ENCODE results near the gene ADGRE2.
A peak's percentile ranks its signal among the peaks of the same experiment; 100 is the strongest.

The ADGRE2 gene

DNA sequence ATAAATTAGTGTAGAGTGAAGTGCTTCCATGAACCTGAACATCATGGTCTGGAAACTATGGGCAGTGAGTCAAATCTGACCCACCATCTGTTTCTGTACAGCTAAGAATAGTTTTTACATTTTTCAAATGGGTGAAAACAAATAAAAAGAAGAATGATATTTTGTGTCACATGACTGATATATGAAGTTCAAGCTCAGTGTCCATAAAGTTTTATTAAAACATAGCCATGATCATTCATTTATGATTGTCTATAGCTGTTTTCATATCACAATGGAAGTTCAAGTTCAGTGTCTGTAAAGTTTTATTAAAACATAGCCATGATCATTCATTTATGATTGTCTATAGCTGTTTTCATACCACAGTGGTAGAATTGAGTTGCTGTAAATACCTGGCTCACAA is 45.9 kb downstream of the ADGRE2 start:
- DNase-seq = no peak

DNA sequence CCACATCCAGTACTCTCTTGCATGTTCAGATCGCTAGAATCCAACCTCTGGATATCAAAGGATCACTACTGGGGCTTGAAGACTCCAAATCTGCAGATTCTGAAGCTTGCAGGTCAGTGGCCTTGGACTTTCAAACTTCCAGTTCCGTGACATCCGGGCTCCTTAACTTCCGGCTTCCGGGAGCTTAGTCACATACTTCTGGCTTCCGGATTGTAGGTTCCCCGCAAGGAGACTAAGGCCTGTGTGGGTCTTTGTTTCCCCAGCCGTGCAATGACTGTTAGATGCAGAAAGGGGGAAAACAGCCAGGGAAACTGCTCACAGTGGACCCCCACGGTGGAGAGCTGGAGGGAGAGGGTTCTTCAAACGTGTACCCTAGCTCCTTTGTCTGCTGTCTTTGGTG is 47.2 kb downstream of the ADGRE2 start:
- no peak for DNase-seq

DNA sequence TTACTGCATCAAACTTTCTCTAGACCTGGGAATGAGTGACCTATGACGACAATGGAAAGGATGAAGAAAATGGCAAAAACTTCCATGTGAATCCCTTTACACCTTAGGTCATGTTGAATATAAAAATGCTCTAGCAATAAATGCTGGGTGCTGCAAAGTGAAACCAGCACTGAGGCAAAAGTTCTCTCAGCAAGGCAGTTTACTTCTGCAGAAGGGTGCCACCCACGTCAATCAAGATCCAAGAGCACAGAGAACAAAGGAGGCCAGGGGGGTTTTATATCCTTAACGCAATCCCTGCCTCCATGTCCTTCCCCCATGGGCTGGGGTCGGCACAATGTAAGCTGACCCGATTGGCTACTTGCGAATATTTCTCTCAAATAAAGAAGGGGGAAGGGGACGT is 49.8 kb downstream of the ADGRE2 start:
- DNase-seq = no peak

DNA sequence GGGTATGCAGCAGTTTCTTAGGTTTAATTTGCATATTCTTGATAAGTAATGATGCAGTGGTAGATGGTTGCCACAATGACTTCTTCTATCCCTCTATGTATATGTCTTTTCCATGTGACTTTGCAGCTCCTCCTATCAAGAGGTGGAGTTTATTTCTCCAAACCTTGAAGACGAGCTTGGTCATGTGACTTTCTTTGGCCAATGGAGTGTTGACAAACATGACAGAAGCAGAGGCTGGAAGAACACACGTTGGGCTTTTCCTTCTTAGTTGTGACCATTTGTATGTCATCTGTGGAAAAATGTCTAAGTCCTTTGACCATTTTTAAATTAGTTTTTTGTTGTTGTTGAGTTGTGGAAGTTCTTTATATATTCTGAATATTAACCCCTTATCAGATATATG is 56.2 kb downstream of the ADGRE2 start:
- no peak for DNase-seq

DNA sequence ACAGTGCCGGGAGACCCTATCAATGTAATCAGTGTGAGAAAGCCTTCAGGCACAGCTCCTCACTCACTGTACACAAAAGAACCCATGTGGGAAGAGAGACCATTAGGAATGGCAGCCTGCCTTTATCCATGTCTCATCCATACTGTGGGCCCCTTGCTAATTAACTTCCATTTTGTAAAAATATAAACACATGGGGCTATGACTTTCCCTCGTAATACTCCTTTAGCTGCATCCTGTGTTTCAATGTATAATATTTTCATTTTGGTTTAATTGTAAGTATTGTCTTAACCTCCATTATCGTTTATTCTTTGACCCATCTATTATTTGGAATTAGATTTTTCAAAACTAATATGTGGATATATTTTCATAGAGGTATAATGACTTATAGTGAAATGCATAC is 59.2 kb downstream of the ADGRE2 start:
- DNase-seq = no peak

DNA sequence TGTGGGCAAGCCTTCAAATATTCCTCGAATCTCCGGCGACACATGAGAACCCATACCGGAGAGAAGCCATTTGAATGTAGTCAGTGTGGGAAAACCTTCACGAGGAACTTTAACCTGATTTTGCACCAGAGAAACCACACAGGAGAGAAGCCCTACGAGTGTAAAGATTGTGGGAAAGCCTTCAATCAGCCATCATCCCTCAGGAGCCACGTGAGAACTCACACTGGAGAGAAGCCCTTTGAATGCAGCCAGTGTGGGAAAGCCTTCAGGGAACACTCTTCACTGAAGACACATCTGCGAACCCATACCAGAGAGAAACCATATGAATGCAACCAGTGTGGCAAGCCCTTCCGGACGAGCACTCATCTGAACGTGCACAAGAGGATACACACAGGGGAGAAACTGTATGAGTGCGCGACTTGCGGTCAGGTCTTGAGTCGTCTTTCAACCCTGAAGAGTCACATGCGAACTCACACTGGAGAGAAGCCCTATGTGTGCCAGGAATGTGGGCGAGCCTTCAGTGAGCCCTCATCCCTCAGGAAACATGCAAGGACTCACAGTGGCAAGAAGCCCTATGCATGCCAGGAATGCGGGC is 59.7 kb downstream of the ADGRE2 start:
- no peak for DNase-seq

DNA sequence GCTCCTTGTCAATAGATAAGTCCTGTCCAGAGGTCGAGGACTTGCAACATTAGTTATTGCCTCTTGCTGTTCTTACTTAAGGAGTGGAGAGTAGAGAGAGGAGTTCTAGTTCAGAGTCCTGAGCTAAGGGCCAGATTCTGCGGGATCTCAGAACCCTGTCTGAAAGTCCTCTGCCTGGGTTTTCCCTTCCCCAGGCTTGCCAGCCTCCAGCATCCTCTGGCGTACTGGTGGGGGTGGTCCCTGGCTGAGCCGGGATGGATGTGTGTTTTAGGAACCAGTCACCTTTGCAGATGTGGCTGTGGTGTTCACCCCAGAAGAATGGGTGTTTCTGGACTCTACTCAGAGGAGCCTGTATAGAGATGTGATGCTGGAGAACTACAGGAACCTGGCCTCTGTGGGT is 62.5 kb downstream of the ADGRE2 start:
- DNase-seq = no peak

DNA sequence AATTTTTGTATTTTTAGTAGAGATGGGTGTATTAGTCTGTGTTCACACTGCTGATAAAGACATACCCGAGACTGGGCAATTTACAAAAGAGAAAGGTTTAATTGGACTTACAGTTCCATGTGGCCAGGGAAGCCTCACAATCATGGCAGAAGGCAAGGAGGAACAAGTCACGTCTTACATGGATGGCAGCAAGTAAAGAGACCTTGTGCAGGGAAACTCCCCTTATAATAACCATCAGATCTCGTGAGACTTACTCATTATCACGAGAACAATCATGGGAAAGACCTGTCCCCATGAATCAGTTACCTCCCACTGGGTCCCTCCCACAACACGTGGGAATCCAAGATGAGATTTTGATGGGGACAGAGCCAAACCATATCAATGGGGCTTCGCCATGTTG is 73.9 kb downstream of the ADGRE2 start:
- DNase-seq = no peak

DNA sequence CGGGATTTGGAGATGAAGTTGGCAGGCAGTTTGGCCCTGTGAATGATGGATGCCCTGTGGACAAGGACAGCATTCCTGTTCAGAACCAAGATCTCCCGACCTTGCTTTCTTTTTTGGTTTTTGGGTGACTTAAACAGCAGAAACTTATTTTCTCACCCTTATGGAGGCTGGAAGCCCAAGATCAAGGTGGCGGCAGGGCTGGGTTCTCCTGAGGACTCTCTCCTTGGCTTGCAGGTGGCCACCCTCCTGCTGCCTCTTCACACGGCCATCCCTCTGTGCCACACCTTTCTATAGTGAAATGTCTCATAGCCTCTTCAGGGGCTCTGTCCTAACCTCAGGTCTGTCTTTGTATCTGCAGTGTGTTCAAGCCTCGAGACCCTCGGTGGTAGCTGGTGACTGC is 74.5 kb downstream of the ADGRE2 start:
- DNase-seq = no peak

DNA sequence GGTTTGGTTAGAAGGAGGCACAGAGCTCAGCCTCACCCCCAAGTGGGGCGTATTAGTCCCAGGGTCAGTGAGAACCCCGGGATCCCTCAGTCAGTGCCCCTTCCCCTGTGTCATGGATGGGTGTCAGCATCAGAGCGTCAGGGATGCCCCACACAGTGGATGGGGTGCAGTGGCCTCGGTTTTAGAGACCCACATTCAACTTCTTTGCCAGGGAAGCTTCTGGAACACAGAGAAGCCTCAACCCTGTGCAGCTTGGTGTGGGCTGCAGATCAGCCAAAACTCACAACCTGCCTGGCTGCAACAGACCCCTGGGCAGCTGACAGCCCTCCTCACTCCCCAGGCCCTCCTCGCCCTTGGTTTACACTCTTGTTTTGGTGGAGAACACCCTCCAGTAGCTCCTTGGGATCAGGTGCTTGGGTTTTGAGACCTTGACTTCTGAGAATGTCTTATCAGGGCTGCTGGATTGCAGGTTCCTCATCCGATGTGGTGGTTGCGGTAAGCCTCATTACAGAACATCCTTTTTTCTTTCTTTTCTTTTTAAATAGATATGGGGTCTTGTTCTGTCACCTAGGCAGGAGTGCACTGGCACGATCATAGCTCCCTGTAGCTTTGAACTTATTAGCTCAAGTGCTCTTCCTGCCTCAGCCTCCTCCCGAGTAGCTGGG is 77.5 kb downstream of the ADGRE2 start:
- DNase-seq = no peak

DNA sequence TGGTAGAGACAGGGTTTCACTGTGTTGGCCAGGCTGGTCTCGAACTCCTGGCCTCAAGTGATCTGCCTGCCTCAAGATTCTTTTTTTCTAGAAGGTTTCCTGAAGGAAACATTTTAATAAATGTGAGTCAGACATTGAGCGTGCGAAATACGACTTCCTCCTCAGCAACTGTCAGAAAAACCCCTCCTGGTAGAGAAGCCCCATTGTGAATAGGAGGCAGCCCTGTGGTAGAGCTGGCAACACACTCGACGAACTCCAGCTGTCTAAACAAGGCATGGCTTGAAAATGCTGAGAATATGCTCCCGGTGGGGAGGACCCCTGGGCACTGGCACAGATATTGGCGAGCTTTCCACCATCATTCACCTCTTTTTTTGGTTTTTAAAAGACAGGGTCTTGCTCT is 78.7 kb downstream of the ADGRE2 start:
- no peak for DNase-seq

DNA sequence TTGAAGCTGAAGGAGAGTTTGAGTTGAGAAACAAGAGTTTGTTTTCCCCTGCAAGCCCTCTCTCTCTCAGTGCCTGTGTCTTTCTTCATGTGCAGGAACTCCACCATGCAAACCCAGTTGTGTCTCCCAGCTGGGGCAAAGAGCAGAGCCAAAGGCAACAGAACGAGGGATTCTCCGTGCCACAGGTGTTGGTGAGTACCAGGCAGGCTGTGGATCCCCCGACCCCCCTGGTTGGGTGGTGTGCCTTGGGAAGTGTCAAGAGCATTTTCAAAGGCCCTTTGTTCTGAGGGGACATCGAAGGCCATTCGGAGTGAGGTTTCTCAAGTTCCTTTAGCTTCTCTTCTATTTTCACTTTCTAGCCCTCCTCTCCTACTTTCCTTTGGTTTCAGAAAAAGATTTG is 82.9 kb downstream of the ADGRE2 start:
- no peak for DNase-seq

DNA sequence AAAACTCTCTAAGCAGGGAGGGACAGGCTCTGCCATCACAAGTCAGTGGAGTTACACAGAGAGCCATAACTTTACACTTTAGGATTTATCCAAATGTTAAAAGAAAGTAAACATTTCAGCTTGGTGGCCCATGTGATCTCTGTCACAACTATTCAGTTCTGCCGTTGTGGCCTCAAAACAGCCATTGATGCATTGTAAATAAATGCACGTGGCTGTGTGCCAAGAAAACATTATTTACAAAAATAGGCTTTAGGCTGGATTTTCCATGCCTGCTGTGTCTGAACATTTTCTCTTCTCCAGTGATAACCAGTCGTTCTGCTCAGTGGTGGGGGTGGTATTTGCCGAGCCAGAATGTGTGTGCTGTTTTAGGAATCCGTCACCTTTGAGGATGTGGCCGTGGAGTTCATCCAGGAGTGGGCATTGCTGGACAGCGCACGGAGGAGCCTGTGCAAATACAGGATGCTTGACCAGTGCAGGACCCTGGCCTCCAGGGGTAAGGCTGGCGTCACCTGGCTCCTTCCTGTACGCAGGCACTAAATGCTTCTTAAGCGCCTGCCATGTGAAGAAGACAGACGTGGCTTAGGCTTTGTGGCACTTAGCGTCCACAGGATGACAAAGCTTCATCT is 83.6 kb downstream of the ADGRE2 start:
- no peak for DNase-seq

DNA sequence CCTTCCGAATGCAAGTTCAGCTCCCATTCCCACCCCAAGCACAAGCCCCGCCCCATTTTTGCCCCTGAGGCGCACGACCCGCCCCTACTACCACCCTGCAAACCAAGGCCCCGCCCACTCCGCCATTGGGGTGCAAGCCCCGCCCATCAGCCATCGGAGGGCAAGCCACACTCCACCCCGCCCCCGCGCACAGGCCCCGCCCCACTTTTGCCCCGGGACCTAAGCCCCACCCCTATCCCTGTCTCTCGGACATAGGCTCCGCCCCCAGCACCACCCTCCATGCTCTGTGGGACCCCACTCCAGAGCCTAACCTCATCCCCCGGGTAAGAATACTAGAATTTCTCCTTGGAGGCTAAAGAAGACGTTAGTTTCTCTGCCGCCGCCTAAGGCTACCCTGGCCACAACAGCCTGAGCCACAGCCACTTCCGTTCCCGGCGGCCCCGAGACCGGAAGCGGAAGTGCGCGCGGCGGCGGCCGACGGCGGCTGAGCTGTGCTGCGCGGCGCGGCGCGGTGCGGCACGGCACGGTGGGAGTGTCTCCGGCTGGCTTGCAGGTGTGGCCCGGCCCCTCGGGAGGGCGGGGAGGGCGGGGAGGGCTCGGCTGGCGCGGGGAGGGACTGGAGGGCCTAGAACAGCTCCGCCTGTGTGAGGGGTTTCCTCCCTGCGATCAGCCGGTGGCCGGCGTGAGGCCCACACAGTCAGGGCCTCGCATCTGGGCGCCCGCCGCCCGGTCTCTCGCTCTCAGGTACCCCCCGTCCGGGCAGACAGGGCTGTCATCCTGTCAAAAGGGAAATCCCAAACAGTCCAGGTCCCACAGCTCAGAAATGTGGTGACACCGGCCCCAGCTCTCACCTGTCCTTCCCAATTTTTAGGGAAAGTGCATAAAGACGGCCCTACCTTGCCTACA is 88.5 kb downstream of the ADGRE2 start, which contains the start of gene ZNF333:
TSS of gene ZNF333 (plus strand) at position 451 of the 906 bp plus-strand sequence. CDS start 3,444 bp downstream, outside the sequence.
- DNase-seq = peak; percentile 100

DNA sequence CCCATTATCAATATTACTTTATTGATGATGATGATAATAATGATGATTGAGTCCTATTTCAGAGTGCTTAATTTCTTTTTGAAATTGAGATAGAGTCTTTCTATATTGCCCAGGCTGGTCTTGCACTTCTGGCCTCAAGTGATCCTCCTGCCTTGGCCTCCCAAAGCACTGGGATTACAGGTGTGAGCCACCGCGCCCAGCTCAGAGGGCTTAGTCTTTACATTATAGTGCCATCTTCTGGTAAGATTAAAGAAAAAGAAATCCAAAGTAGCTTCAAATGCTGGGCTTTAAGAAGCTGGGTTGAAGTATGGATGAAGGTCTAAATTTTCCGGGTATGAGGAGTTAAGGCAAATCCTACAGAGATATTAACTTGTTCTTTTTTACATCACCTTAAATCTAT is 91.9 kb downstream of the ADGRE2 start:
- peak; percentile 7 to 13 for DNase-seq

DNA sequence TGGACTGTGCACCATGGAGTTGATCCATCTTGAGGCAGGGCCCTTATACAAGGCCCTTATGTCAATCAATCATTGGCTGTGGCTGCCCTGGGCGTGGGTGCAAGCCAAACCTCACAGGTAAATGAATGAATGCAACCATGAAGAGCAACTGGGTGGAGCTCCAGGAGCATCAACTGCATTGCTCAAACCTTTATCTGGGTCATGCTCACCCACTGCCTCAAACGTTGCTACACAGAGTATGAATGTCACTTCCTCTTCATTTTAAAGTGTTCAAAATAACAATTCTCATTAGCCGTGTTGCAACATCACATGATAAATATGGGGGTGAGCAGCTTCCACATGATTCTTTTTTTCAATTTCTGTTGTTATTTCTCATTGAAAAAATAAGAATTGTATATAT is 94.9 kb downstream of the ADGRE2 start:
- no peak for DNase-seq
